DMS 273 (cell line): ENCODE measurements around the gene ADPRHL1.

Experiments used
- DNase-seq: peaks from one replicate; lab custom pipeline; 2025; ENCODE audit not compliant: unreplicated experiment; lab: John Stamatoyannopoulos, UW

ADPRHL1 gene

DNA sequence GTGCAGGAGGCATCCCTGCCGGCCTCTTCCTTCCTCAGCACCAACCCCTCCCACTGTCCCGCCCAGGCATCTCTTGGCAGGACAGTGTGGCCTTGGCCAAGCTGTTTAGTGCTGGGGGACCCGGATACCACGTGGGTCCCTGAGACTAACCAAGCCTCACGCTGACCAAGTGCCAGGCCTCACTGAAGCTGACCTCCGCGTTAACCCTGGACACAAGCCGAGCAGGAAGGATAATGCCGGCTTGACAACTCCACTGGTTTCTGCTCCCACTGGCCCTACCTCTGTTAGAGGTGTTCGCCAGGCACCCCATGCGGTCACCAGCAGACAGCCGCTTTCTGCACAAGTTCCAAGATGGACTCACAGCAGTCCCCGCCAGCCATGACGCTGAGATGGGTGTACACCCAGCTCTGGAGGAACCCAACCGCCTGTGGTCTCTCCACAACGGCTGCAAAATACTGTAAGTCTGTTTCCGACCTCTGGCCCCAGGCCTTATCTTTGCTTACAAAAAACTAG lies 101.7 kb downstream of the ADPRHL1 start:
- DNase-seq = no peak

GRCh38 chr13:113350938-113351335 lies 102.4 kb downstream of the ADPRHL1 start:
- no peak for DNase-seq

- peak; percentile 23 for DNase-seq
These were observed 103.0 kb downstream of the ADPRHL1 start for GRCh38 chr13:113350065-113350937.
